ENCODE data around the gene PCSK6.
"Not testable (repeated sequence)": the region's sequence is repeated elsewhere in the genome, so short reads cannot be mapped to it uniquely, and the experiment has no call there.

Gene PCSK6

GRCh38 chr15:101373577-101373976 lies 115.9 kb downstream of the PCSK6 start:
- DNase-seq = no peak

- DNase-seq = no peak
Measured at GRCh38 chr15:101372960-101373525, 116.5 kb downstream of the PCSK6 start.

DNA sequence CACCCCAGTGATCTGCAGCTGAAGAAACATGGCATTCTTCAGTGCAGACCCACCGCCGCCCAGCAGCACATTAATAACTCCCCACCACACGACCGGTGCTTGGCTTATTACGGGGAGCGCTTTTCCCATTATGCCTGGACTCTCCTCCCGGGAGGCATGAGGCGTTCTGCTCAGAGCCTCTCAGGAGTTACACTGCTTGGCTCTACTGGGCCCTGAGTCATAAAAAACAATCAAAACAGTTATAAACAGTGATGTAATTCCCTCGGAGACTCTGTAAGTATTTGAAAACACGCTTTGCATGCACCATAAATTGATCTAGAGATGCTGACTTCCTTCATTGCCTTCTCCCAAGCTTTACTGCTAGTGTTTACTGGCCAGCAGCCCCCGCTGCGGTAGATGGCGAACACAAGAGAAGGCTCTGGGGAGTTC lies 117.3 kb downstream of the PCSK6 start:
- DNase-seq = no peak

GRCh38 chr15:101371519-101371918 lies 118.0 kb downstream of the PCSK6 start:
- no peak for DNase-seq

- no peak for DNase-seq
Measured at GRCh38 chr15:101371081-101371480, 118.4 kb downstream of the PCSK6 start.

GRCh38 chr15:101370330-101371024 lies 119.0 kb downstream of the PCSK6 start:
- no peak for DNase-seq

- no peak for DNase-seq
Measured at GRCh38 chr15:101369676-101370075, 119.8 kb downstream of the PCSK6 start.

DNA sequence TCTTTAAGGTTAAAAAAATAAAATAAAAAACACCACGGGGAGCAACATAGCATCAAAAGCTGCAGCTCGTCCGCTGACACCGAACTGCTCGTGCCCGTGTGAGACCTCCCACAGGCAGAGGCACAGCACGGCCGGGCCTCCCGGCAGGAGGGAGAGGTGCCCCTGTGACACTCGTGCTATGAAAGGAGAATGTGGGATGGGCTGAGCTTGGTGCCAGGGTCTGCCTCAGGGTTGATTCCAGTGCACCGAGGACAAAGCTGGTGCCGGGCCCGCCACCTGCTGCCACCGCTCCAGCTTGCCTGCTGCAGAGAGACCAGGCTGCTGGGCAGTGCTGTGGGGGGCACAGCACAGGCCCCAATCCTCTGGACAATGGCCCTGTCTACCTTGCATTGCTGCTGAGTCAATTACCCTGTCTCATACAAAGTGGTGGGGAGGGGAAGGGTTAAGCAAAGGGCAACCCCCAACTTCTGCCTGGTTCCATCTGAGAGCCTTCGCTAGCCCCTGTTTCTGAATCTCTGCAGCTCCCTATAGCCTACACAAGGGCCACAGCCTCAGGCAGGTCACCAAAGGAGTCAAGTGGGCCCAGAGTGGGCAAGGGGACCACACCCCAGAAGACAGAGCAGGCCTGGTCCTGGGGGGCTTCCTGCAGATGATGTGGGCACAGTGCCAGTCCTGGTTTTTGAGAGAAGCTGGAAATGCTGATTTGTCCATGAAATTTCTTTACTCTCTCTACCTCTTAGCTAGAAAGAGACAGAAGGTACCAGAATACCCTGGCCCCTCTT lies 120.5 kb downstream of the PCSK6 start:
- no peak for DNase-seq

DNA sequence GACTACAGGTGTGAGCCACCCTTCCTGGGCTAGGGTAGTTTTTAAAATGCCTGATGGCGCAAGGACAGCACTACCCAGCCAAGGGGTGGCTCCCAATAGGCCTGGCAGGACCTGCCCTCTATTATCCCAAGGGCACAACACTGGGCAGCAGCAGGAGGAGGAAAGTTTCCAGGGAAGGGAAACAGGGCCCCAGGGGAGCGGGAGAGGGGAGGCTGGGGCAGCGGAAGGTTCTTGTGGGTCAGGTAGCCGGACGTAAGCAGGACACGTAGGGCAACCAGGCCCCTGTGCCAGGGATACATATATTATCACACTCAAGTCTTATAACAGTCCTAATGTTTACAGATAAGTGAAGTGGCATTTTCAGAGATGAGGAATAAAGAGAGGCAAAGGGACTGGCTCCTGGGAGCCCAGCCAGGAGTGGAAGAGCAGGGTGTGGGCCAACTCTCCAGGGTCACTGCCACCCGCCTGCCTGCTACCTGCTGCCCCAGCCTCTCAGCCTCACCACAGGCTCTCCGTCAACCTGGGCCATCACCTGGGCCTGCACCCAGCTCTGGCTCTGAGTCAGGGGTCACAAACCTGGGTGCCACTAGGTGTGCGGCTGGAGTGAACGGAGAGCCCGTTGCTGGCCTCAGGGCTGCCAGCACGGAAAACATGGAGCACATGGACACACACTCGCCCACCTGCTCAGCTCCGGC lies 121.3 kb downstream of the PCSK6 start:
- DNase-seq = no peak

GRCh38 chr15:101366853-101367252 lies 122.7 kb downstream of the PCSK6 start:
- no peak for DNase-seq

- no peak for DNase-seq
Measured at GRCh38 chr15:101362986-101363566, 126.4 kb downstream of the PCSK6 start.

- no peak for DNase-seq
Measured at GRCh38 chr15:101362359-101362758, 127.1 kb downstream of the PCSK6 start.

DNA sequence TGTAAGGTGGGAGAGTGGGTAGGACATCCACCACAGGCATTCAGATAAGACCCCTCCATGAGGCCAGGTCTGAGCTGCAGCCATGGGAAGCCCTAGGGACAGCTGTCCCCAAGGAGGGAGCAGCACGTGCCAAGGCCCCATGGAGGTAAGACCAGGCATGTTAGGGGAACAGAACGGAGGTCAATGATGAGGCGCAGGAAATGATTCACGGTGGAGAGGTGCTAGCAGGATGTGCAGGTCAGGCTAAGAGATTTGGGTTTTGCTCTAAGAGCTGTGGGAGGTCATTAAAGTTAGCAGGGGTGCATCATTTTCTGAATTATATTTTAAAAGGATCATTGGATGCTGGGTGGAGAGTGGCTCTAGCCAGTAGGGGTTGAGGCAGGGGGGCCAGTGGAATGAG lies 128.1 kb downstream of the PCSK6 start:
- no peak for DNase-seq

DNA sequence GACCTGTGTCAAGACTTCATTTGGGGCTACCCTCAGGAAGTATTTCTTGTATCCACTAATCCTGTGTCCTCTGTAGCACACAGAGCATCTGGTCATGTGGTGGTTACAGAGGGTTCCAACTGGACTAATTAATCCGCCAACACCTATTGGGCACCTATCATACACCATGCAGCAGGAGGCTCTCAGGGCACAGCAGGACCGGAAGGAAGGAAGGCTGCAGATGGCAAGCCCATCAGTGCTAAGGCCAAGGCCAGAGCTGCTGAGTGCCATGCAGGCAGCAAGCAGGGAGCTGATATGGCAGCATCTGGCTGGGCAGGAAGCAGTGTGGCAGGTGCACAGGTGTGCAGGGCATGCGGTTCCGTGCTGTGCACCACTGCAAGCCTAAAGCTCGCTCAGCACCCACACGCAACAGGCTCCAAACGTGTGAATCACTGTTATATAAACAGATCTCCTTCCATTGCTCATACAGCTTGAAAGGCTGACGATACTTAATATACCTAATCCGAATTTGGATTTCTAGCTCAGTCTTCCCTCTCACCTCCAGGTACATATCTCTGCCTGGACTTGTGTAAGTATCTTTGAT lies 130.1 kb downstream of the PCSK6 start:
- DNase-seq = no peak

GRCh38 chr15:101358895-101359294 lies 130.6 kb downstream of the PCSK6 start:
- DNase-seq = no peak

GRCh38 chr15:101357885-101358284 lies 131.6 kb downstream of the PCSK6 start:
- DNase-seq = no peak

DNA sequence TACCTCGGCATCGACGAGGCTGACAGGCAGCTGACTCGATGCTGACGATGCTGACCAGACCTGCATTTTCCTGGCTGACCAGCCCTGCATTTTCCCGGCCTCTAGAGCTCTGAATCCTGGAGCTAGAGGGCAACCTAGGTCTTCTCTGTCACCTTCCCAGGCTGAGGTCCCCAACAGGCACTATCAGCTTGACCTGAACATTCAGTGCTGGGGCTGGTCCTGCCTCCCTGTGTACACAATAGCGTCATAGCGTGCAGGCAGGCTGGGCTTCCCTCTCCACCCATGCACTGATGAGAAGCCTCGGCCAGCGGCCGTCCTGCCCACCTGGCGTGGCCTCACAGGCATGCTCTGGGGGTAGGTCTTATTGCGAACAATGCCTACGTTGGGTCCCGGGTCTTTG lies 132.2 kb downstream of the PCSK6 start:
- DNase-seq = no peak

GRCh38 chr15:101356512-101357172 lies 132.9 kb downstream of the PCSK6 start:
- DNase-seq = not testable (repeated sequence)

GRCh38 chr15:101355678-101356464 lies 133.6 kb downstream of the PCSK6 start:
- no peak for DNase-seq

DNA sequence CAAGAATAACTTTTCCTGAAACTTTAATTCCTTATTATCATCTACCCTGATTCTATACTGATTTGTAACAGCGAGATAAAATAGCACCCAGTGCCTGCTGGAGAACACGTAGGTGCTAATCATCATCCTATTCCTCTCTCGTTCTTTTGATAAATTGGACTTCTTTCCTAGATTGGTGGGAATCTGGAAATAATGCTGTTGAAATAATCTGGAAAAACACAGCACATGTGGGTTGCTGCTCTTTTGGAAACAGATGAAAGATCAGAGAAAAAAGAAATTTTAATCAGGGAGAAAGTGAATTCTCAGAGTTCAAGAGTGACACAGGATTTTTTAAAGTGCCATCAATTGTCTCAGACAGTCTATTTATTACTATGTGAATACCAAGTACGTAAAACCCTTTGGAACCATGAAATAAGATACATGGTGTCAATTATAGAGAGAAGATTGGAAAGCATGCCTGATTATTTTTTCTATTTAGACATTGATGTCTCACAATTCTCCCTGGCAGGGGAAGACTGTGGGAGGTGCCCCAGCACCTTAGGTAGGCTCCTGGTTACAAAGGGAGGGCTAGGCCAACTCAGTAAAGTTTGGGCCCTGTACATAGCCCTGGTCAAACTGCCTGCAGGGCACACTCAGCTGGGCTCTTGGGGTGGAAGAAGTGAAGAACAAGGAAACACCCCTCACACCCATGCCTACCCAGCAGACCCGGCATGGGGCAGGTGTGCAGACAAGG lies 134.4 kb downstream of the PCSK6 start:
- DNase-seq = no peak

GRCh38 chr15:101353240-101353639 lies 136.3 kb downstream of the PCSK6 start:
- no peak for DNase-seq
